ENCODE results near the gene C1orf210. TPM values are rescaled to one million over a fixed set of nuclear protein-coding genes. Genes with fewer than 3 reads are reported as not detected.
A peak's percentile ranks its signal among the peaks of the same experiment; 100 is the strongest.

The C1orf210 gene
- total and polyA plus RNA-seq, 2 of the 13 experiments (the other 11 are each of a cell fraction or from before 2014, with no cell fraction given) = 0.49 to 5.1 TPM

- H3K4me3 ChIP-seq (replicated peaks in 1 of 3; ENCODE audit: insufficient read depth in 1 of 3, low read depth in 2 of 3, low read length in 3 of 3) = no peak overlapping the region
- ChIA-PET CTCF (ENCODE audit: low intra/inter-chr PET ratio, low total read pairs) (no interaction called here), POLR2A (no interaction called here)
- H4K20me1 ChIP-seq (ENCODE audit: insufficient read depth, low read length) = no peaks in the 10 kb centered on the region
- peaks cover 4 to 51% of the 10 kb centered on the region in 2 experiments; a peak in 4 of 5 replicates for H3K27me3 ChIP-seq (ENCODE audit: control insufficient read depth in 1 of 2, insufficient read depth in 2 of 2, low read length in 2 of 2)
- H3K4me1 ChIP-seq (ENCODE audit: insufficient read depth, low read length) = peaks cover 31% of the 10 kb centered on the region
- in situ Hi-C loops (cut with HindIII; ENCODE audit: extremely low pct_ligation_motif_present, low pct_unique_long_range_greater_than_20kb) = no loop called here
- FAIRE-seq (no peak), ATAC-seq (peak; percentile 9; the same call in 1 of the 3 replicates), DNase-seq (ENCODE audit: low spot score) (no peak)
- no peak overlapping the region for H3K27ac ChIP-seq (ENCODE audit: extremely low read length, insufficient read depth, low read length)
- H3K9ac ChIP-seq (ENCODE audit: insufficient read depth, low read depth, low read length) = no peak overlapping the region
- no peak overlapping the region for H2AFZ ChIP-seq (ENCODE audit: low read length)
- no peaks in the 10 kb centered on the region for H3K9me3 ChIP-seq (ENCODE audit: low read length)
- H3K36me3 ChIP-seq (replicated peaks in 1 of 2; ENCODE audit: control insufficient read depth in 1 of 2, insufficient read depth in 2 of 2, low read length in 2 of 2) = no peaks in the 10 kb centered on the region
- BruUV-seq (replicated peaks) = no TSS peak
- peak overlapping the region; percentile 18; the same call in 1 of the 2 replicates for H3K4me2 ChIP-seq (ENCODE audit: low read depth, low read length)
- 33% methylated on average over 10 of the region's 24 CpGs for WGBS (ENCODE audit: low lambda C conversion rate)
- intact Hi-C loops (cut with micrococcal nuclease; ENCODE audit: unreplicated experiment) = no loop called here
- H3K79me2 ChIP-seq (ENCODE audit: insufficient read depth, low read length) = no peaks in the 10 kb centered on the region
- TF ChIP-seq SKI (IDR thresholded peaks at IDR 0.05; ENCODE audit: partially characterized antibody) (peak; percentile 20), ZIK1 (CRISPR knock-in tag; IDR thresholded peaks at IDR 0.05; ENCODE audit: borderline replicate concordance, low read depth) (no peak), NR2F1 (CRISPR knock-in tag; IDR thresholded peaks at IDR 0.05) (peak in 1 of 2 experiments; percentile 74; a peak in 2 of 4 replicates), RXRA (CRISPR knock-in tag; IDR thresholded peaks at IDR 0.05) (peak; percentile 87), NR2C2 (CRISPR knock-in tag; IDR thresholded peaks at IDR 0.05; ENCODE audit: borderline replicate concordance) (peak; percentile 81), EP300 (IDR thresholded peaks at IDR 0.05; ENCODE audit: low read depth in 2 of 2, low read length in 2 of 2) (peak in 1 of 2 experiments; percentile 40; a peak in 1 of 4 replicates), EP300 (CRISPR knock-in tag; IDR thresholded peaks at IDR 0.05; ENCODE audit: borderline replicate concordance) (no peak), IRF1 (CRISPR knock-in tag; IDR thresholded peaks at IDR 0.05; ENCODE audit: low read depth) (no peak), MIER3 (CRISPR knock-in tag; IDR thresholded peaks at IDR 0.05; ENCODE audit: borderline replicate concordance) (peak; percentile 27; the same call in 1 of the 2 replicates), NR2F6 (IDR thresholded peaks at IDR 0.05) (peak; percentile 53), NR2F6 (CRISPR knock-in tag; IDR thresholded peaks at IDR 0.05) (peak; percentile 72; the same call in 1 of the 2 replicates), RXRB (CRISPR knock-in tag; IDR thresholded peaks at IDR 0.05; ENCODE audit: borderline replicate concordance) (peak; percentile 94), ZNF773 (CRISPR knock-in tag; IDR thresholded peaks at IDR 0.05; ENCODE audit: borderline replicate concordance) (no peak), SMAD1 (CRISPR knock-in tag; IDR thresholded peaks at IDR 0.05; ENCODE audit: borderline replicate concordance, low read depth) (no peak), SP4 (CRISPR knock-in tag; IDR thresholded peaks at IDR 0.05) (0 out of 2 replicates have a peak, but pooled peaks have one; percentile 5), MLX (CRISPR knock-in tag; IDR thresholded peaks at IDR 0.05) (peak; percentile 78; the same call in 1 of the 2 replicates), NR2F2 (IDR thresholded peaks at IDR 0.05; ENCODE audit: borderline replicate concordance, low read depth) (0 out of 2 replicates have a peak, but pooled peaks have one; percentile 21)
- TF ChIP-seq, protein P1, sequence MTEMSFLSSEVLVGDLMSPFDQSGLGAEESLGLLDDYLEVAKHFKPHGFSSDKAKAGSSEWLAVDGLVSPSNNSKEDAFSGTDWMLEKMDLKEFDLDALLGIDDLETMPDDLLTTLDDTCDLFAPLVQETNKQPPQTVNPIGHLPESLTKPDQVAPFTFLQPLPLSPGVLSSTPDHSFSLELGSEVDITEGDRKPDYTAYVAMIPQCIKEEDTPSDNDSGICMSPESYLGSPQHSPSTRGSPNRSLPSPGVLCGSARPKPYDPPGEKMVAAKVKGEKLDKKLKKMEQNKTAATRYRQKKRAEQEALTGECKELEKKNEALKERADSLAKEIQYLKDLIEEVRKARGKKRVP (CRISPR knock-in tag; IDR thresholded peaks at IDR 0.05) = no peak
- TF ChIP-seq, protein P2, sequence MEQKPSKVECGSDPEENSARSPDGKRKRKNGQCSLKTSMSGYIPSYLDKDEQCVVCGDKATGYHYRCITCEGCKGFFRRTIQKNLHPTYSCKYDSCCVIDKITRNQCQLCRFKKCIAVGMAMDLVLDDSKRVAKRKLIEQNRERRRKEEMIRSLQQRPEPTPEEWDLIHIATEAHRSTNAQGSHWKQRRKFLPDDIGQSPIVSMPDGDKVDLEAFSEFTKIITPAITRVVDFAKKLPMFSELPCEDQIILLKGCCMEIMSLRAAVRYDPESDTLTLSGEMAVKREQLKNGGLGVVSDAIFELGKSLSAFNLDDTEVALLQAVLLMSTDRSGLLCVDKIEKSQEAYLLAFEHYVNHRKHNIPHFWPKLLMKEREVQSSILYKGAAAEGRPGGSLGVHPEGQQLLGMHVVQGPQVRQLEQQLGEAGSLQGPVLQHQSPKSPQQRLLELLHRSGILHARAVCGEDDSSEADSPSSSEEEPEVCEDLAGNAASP (CRISPR knock-in tag; IDR thresholded peaks at IDR 0.05; ENCODE audit: borderline replicate concordance) = peak; percentile 93
- TF ChIP-seq, protein P3, sequence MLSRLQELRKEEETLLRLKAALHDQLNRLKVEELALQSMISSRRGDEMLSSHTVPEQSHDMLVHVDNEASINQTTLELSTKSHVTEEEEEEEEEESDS (CRISPR knock-in tag; IDR thresholded peaks at IDR 0.05; ENCODE audit: borderline replicate concordance) = no peak
These were observed 27.5 kb upstream of the C1orf210 start for GRCh38 chr1:43312663-43313515.
